Measurements from ENCODE around the gene BATF3.
"Not testable (repeated sequence)": the region's sequence is repeated elsewhere in the genome, so short reads cannot be mapped to it uniquely, and the experiment has no call there.

Gene BATF3

GRCh38 chr1:212724679-212725078, 25.0 kb upstream of the BATF3 start:
- peaks cover 15% of the 10 kb centered on the region for H3K4me1 ChIP-seq (ENCODE audit: control insufficient read depth, insufficient read depth, low read length, unreplicated experiment)
- H2AFZ ChIP-seq (ENCODE audit: low read length, unreplicated experiment); H3K4me3 ChIP-seq (ENCODE audit: low read depth, low read length); H3K36me3 ChIP-seq (ENCODE audit: insufficient read depth, low read length); H3K79me2 ChIP-seq (ENCODE audit: control insufficient read depth, insufficient read depth, low read length, unreplicated experiment); H3K27me3 ChIP-seq (ENCODE audit: insufficient read depth, low read length); H3K27ac ChIP-seq (ENCODE audit: low read depth, low read length): not testable (repeated sequence)

DNA sequence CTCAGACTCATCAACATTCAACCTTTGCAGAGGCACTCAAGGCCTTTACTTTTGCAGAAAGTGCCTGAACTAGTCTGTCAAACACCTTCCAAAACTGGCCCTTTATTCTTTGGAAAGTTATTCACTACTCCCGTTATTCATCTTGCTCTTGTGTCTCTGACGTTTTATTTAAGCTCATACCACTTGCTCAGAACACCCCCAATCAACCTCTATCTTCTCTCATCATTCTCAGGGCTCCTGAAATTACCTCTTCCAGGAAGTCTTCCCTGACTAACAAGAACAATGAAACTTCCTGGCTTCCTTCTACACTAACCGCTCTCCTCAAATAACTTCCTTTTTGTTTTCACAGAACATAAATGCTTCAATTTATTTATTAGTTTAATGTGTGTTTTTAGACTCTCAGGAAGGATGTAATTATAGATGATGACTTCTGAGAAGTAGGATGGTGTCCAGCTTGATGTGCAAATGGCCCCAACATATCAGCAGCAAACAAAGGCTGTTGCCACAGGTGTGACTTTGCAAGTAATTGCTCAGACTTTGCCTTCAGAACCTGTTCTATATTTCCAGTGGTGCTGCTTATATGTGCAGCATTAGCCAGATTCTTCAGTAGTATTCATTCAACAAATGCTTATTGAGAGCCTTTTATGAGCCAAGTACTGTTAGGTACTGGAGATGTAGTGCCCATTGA, 22.8 kb upstream of the BATF3 start:
- H3K27me3 ChIP-seq (ENCODE audit: insufficient read depth, low read length) = no peaks in the 10 kb centered on the region

GRCh38 chr1:212721388-212722247, 22.0 kb upstream of the BATF3 start:
- Histone ChIP-seq H3K4me3 (ENCODE audit: low read depth, low read length) (peak overlapping the region; percentile 30), H3K27ac (ENCODE audit: low read depth, low read length) (no peak overlapping the region), H3K36me3 (ENCODE audit: insufficient read depth, low read length) (no peaks in the 10 kb centered on the region), H3K4me1 (ENCODE audit: control insufficient read depth, insufficient read depth, low read length, unreplicated experiment) (peaks cover 15% of the 10 kb centered on the region), H3K79me2 (ENCODE audit: control insufficient read depth, insufficient read depth, low read length, unreplicated experiment) (no peaks in the 10 kb centered on the region), H2AFZ (ENCODE audit: low read length, unreplicated experiment) (no peak overlapping the region), H3K27me3 (ENCODE audit: insufficient read depth, low read length) (no peaks in the 10 kb centered on the region)

More for the DNA sequence above, 22.8 kb upstream of the BATF3 start:
- Histone ChIP-seq H3K36me3 (ENCODE audit: insufficient read depth, low read length) (no peaks in the 10 kb centered on the region), H2AFZ (ENCODE audit: low read length, unreplicated experiment) (no peak overlapping the region), H3K79me2 (ENCODE audit: control insufficient read depth, insufficient read depth, low read length, unreplicated experiment) (no peaks in the 10 kb centered on the region), H3K4me1 (ENCODE audit: control insufficient read depth, insufficient read depth, low read length, unreplicated experiment) (peaks cover 15% of the 10 kb centered on the region), H3K4me3 (ENCODE audit: low read depth, low read length) (no peak overlapping the region), H3K27ac (ENCODE audit: low read depth, low read length) (no peak overlapping the region)

GRCh38 chr1:212719633-212720032, 20.0 kb upstream of the BATF3 start:
- H3K4me3 ChIP-seq (ENCODE audit: low read depth, low read length) = no peak overlapping the region
- H3K27me3 ChIP-seq (ENCODE audit: insufficient read depth, low read length) = no peaks in the 10 kb centered on the region
- no peak overlapping the region for H3K27ac ChIP-seq (ENCODE audit: low read depth, low read length)
- H2AFZ ChIP-seq (ENCODE audit: low read length, unreplicated experiment) = no peak overlapping the region
- H3K79me2 ChIP-seq (ENCODE audit: control insufficient read depth, insufficient read depth, low read length, unreplicated experiment) = no peaks in the 10 kb centered on the region
- no peaks in the 10 kb centered on the region for H3K36me3 ChIP-seq (ENCODE audit: insufficient read depth, low read length)
- H3K4me1 ChIP-seq (ENCODE audit: control insufficient read depth, insufficient read depth, low read length, unreplicated experiment) = peaks cover 15% of the 10 kb centered on the region

DNA sequence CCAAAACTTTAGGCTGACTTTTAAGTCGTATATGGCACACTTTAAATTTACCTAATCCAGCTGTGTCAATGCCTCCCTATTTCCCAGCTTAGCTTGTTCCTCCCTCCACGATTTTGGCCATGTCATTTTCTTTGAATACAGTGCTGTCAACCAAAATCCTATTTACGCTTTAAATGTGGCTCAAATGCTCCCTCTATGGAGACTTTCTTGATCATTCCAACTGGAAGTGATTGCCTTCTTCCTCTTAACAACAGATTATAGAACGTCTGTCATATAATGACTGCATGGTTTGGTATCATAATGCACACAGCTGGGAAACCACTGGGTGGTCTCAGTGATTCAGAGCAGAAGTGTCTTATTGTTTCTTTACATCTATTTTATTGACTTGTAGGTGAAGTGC, 18.9 kb upstream of the BATF3 start:
- Histone ChIP-seq H3K27me3 (ENCODE audit: insufficient read depth, low read length) (no peaks in the 10 kb centered on the region), H2AFZ (ENCODE audit: low read length, unreplicated experiment) (no peak overlapping the region), H3K36me3 (ENCODE audit: insufficient read depth, low read length) (no peaks in the 10 kb centered on the region), H3K79me2 (ENCODE audit: control insufficient read depth, insufficient read depth, low read length, unreplicated experiment) (no peaks in the 10 kb centered on the region), H3K4me3 (ENCODE audit: low read depth, low read length) (no peak overlapping the region), H3K4me1 (ENCODE audit: control insufficient read depth, insufficient read depth, low read length, unreplicated experiment) (peaks cover 15% of the 10 kb centered on the region), H3K27ac (ENCODE audit: low read depth, low read length) (no peak overlapping the region)

DNA sequence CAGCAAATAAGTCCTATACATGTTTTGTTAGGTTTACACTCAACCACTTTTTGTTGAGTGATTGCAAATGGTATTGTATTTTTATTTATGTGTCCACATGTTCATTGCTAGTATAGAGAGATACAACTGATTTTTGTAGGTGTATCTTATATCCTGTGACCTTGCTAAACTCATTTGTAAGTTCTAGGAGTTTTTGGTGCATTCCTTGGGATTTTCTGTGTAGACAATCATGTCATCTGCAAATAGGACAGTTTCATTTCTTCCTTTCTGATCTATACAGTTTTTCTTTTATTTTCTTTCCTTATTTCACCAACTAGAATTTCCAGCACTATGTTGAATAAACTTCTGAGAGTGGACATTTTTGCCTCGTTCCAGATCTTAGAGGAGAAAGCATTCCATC, 16.5 kb upstream of the BATF3 start:
- no peaks in the 10 kb centered on the region for H3K36me3 ChIP-seq (ENCODE audit: insufficient read depth, low read length)
- no peak overlapping the region for H3K27ac ChIP-seq (ENCODE audit: low read depth, low read length)
- peaks cover 17% of the 10 kb centered on the region for H3K4me1 ChIP-seq (ENCODE audit: control insufficient read depth, insufficient read depth, low read length, unreplicated experiment)
- H3K4me3 ChIP-seq (ENCODE audit: low read depth, low read length) = no peak overlapping the region
- H3K27me3 ChIP-seq (ENCODE audit: insufficient read depth, low read length) = no peaks in the 10 kb centered on the region
- H3K79me2 ChIP-seq (ENCODE audit: control insufficient read depth, insufficient read depth, low read length, unreplicated experiment) = no peaks in the 10 kb centered on the region
- H2AFZ ChIP-seq (ENCODE audit: low read length, unreplicated experiment) = no peak overlapping the region

GRCh38 chr1:212713465-212714136, 14.0 kb upstream of the BATF3 start:
- Histone ChIP-seq H3K4me1 (ENCODE audit: control insufficient read depth, insufficient read depth, low read length, unreplicated experiment) (peaks cover 15% of the 10 kb centered on the region), H3K36me3 (ENCODE audit: insufficient read depth, low read length) (no peaks in the 10 kb centered on the region), H3K27me3 (ENCODE audit: insufficient read depth, low read length) (no peaks in the 10 kb centered on the region), H2AFZ (ENCODE audit: low read length, unreplicated experiment) (no peak overlapping the region), H3K79me2 (ENCODE audit: control insufficient read depth, insufficient read depth, low read length, unreplicated experiment) (no peaks in the 10 kb centered on the region), H3K4me3 (ENCODE audit: low read depth, low read length) (no peak overlapping the region), H3K27ac (ENCODE audit: low read depth, low read length) (no peak overlapping the region)

- no peaks in the 10 kb centered on the region for H3K36me3 ChIP-seq (ENCODE audit: insufficient read depth, low read length)
- H2AFZ ChIP-seq (ENCODE audit: low read length, unreplicated experiment) = no peak overlapping the region
- H3K27ac ChIP-seq (ENCODE audit: low read depth, low read length) = peak overlapping the region; percentile 55
- H3K79me2 ChIP-seq (ENCODE audit: control insufficient read depth, insufficient read depth, low read length, unreplicated experiment) = no peaks in the 10 kb centered on the region
- H3K27me3 ChIP-seq (ENCODE audit: insufficient read depth, low read length) = no peaks in the 10 kb centered on the region
- H3K4me1 ChIP-seq (ENCODE audit: control insufficient read depth, insufficient read depth, low read length, unreplicated experiment) = peaks cover 15% of the 10 kb centered on the region
- no peak overlapping the region for H3K4me3 ChIP-seq (ENCODE audit: low read depth, low read length)
Measured at GRCh38 chr1:212712451-212713303, 13.0 kb upstream of the BATF3 start.

DNA sequence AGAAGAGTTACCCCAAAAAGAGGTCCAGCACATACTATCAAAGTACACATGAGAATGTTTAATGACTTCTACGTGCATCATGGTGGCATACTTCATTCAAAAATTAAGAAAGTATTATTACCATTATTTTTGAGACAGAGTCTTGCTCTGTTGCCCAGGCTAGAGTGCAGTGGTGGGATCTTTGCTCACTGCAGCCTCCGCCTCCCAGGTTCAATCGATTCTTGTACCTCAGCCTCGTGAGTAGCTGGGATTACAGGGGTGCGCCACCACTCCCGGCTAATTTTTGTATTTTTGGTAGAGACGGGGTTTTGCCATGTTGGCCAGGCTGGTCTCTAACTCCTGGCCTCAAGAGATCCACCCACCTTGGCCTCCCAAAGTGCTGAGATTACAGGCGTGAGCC, 12.3 kb upstream of the BATF3 start:
- not testable (repeated sequence) for H3K79me2 ChIP-seq (ENCODE audit: control insufficient read depth, insufficient read depth, low read length, unreplicated experiment); H3K27me3 ChIP-seq (ENCODE audit: insufficient read depth, low read length); H3K36me3 ChIP-seq (ENCODE audit: insufficient read depth, low read length); H3K4me3 ChIP-seq (ENCODE audit: low read depth, low read length); H2AFZ ChIP-seq (ENCODE audit: low read length, unreplicated experiment)
- H3K27ac ChIP-seq (ENCODE audit: low read depth, low read length) = peak overlapping the region; percentile 45
- peaks cover 15% of the 10 kb centered on the region for H3K4me1 ChIP-seq (ENCODE audit: control insufficient read depth, insufficient read depth, low read length, unreplicated experiment)

- no peak overlapping the region for H3K27ac ChIP-seq (ENCODE audit: low read depth, low read length)
- no peaks in the 10 kb centered on the region for H3K36me3 ChIP-seq (ENCODE audit: insufficient read depth, low read length)
Measured at GRCh38 chr1:212710566-212710965, 10.9 kb upstream of the BATF3 start.

More at GRCh38 chr1:212710566-212710965, 10.9 kb upstream of the BATF3 start:
- no peak overlapping the region for H3K4me3 ChIP-seq (ENCODE audit: low read depth, low read length)
- no peaks in the 10 kb centered on the region for H3K27me3 ChIP-seq (ENCODE audit: insufficient read depth, low read length)
- peaks cover 15% of the 10 kb centered on the region for H3K4me1 ChIP-seq (ENCODE audit: control insufficient read depth, insufficient read depth, low read length, unreplicated experiment)
- H3K79me2 ChIP-seq (ENCODE audit: control insufficient read depth, insufficient read depth, low read length, unreplicated experiment) = no peaks in the 10 kb centered on the region
- H2AFZ ChIP-seq (ENCODE audit: low read length, unreplicated experiment) = no peak overlapping the region

All from ACC112 (cell line).